Measurements from ENCODE around the gene ODF2.
A peak's percentile ranks its signal among the peaks of the same experiment; 100 is the strongest.

ODF2 gene

DNA sequence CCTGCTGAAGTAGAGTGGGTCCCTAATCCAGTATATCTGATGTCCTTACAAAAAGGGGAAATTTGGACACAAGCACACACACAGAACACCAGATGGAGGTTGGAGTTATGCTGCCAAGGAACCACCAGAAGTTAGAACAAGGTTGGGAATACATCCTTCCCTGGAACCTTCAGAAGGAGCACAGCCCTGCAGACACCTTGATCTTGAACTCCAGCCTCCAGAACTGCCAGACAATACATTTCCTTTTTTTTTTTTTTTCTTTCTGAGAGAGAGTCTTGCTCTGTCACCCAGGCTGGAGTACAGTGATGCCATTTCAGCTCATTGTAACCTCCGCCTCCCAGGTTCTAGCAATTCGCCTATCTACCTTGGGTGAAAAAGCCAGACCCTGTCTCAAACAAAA, 7.1 kb upstream of the ODF2 start:
- TF ChIP-seq, protein P1, sequence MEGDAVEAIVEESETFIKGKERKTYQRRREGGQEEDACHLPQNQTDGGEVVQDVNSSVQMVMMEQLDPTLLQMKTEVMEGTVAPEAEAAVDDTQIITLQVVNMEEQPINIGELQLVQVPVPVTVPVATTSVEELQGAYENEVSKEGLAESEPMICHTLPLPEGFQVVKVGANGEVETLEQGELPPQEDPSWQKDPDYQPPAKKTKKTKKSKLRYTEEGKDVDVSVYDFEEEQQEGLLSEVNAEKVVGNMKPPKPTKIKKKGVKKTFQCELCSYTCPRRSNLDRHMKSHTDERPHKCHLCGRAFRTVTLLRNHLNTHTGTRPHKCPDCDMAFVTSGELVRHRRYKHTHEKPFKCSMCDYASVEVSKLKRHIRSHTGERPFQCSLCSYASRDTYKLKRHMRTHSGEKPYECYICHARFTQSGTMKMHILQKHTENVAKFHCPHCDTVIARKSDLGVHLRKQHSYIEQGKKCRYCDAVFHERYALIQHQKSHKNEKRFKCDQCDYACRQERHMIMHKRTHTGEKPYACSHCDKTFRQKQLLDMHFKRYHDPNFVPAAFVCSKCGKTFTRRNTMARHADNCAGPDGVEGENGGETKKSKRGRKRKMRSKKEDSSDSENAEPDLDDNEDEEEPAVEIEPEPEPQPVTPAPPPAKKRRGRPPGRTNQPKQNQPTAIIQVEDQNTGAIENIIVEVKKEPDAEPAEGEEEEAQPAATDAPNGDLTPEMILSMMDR (IDR thresholded peaks at IDR 0.05; ENCODE audit: poor library complexity, severe bottlenecking): no peak
- Histone ChIP-seq H3K4me3 (ENCODE audit: severe bottlenecking) (no peak overlapping the region), H3K9me3 (ENCODE audit: severe bottlenecking) (no peaks in the 10 kb centered on the region), H3K27ac (ENCODE audit: poor library complexity, severe bottlenecking) (no peak overlapping the region), H3K27me3 (ENCODE audit: insufficient read depth, poor library complexity, severe bottlenecking) (no peaks in the 10 kb centered on the region), H3K4me1 (ENCODE audit: insufficient read depth, poor library complexity, severe bottlenecking) (no peaks in the 10 kb centered on the region), H3K36me3 (ENCODE audit: low read depth) (no peaks in the 10 kb centered on the region)
- no peak for ATAC-seq (ENCODE audit: low read depth)
- DNase-seq (ENCODE audit: low spot score): no peak

DNA sequence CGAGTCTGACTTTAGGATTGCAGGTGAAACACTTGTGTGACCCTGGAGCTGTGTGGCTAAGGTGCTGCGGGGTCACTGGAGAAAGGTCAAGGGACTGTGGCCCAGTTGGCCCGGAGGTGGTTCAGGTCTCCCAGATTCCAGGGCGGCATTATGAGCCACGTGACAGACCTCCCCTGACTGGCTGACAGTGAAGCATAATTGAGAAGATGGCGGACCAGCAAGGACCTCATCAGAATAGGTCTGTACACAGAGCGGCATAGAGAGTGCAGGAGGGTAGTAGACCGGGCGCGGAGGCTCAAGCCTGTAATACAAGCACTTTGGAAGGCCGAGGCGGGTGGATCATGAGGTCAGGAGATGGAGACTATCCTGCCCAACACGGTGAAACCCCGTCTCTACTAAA, 815 bp upstream of the ODF2 start:
- Histone ChIP-seq H3K4me3 (ENCODE audit: severe bottlenecking) (no peak overlapping the region), H3K36me3 (ENCODE audit: low read depth) (peaks cover 6% of the 10 kb centered on the region), H3K27me3 (ENCODE audit: insufficient read depth, poor library complexity, severe bottlenecking) (no peaks in the 10 kb centered on the region), H3K9me3 (ENCODE audit: severe bottlenecking) (no peaks in the 10 kb centered on the region), H3K4me1 (ENCODE audit: insufficient read depth, poor library complexity, severe bottlenecking) (peaks cover 4% of the 10 kb centered on the region), H3K27ac (ENCODE audit: poor library complexity, severe bottlenecking) (no peak overlapping the region)
- DNase-seq (ENCODE audit: low spot score) (no peak), ATAC-seq (ENCODE audit: low read depth) (no peak)
- TF ChIP-seq, protein P1 (IDR thresholded peaks at IDR 0.05; ENCODE audit: poor library complexity, severe bottlenecking): no peak

DNA sequence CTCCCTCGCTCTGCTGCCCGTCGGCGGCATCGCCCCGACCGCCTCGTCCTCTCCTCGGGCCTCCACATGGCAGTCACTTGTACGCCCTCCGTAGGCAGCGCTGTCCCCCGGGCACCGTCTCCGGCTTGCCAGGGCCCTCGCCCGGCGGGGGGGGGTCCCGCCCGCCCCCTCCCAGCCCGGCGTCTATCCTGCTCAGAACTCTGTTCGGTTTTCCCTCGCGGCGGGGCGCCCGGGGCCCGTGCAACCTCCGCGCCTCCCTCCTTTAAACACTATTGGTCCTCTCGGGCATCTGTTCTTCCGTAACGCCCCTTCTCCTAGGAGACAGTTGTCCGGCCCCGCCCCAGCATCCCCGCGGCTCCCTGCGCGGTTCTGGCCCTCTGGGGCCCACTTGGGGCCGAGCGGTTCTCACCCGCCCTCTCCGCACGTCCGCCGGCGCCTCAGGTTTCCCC, 831 bp downstream of the ODF2 start:
- TF ChIP-seq, protein P1 (IDR thresholded peaks at IDR 0.05; ENCODE audit: poor library complexity, severe bottlenecking): no peak
- Histone ChIP-seq H3K27me3 (ENCODE audit: insufficient read depth, poor library complexity, severe bottlenecking) (no peaks in the 10 kb centered on the region), H3K27ac (ENCODE audit: poor library complexity, severe bottlenecking) (peak overlapping the region; percentile 67), H3K9me3 (ENCODE audit: severe bottlenecking) (no peaks in the 10 kb centered on the region), H3K4me3 (ENCODE audit: severe bottlenecking) (peak overlapping the region; percentile 77), H3K4me1 (ENCODE audit: insufficient read depth, poor library complexity, severe bottlenecking) (peaks cover 4% of the 10 kb centered on the region), H3K36me3 (ENCODE audit: low read depth) (peaks cover 21% of the 10 kb centered on the region)
- peak; percentile 76 for DNase-seq (ENCODE audit: low spot score)
- ATAC-seq (ENCODE audit: low read depth): peak; percentile 71

GRCh38 chr9:128457207-128457606, 1.4 kb downstream of the ODF2 start:
- Histone ChIP-seq H3K9me3 (ENCODE audit: severe bottlenecking) (no peaks in the 10 kb centered on the region), H3K27me3 (ENCODE audit: insufficient read depth, poor library complexity, severe bottlenecking) (no peaks in the 10 kb centered on the region), H3K4me1 (ENCODE audit: insufficient read depth, poor library complexity, severe bottlenecking) (peaks cover 4% of the 10 kb centered on the region), H3K27ac (ENCODE audit: poor library complexity, severe bottlenecking) (peak overlapping the region; percentile 67), H3K4me3 (ENCODE audit: severe bottlenecking) (peak overlapping the region; percentile 77), H3K36me3 (ENCODE audit: low read depth) (peaks cover 26% of the 10 kb centered on the region)
- DNase-seq (ENCODE audit: low spot score) (no peak), ATAC-seq (ENCODE audit: low read depth) (no peak)
- TF ChIP-seq, protein P1 (IDR thresholded peaks at IDR 0.05; ENCODE audit: poor library complexity, severe bottlenecking): no peak

GRCh38 chr9:128459011-128459410, 3.2 kb downstream of the ODF2 start:
- H3K27me3 ChIP-seq (ENCODE audit: insufficient read depth, poor library complexity, severe bottlenecking): no peaks in the 10 kb centered on the region
- no peak for DNase-seq (ENCODE audit: low spot score)
- TF ChIP-seq, protein P1 (IDR thresholded peaks at IDR 0.05; ENCODE audit: poor library complexity, severe bottlenecking): no peak
- H3K4me1 ChIP-seq (ENCODE audit: insufficient read depth, poor library complexity, severe bottlenecking): peaks cover 4% of the 10 kb centered on the region
- H3K9me3 ChIP-seq (ENCODE audit: severe bottlenecking): no peaks in the 10 kb centered on the region
- ATAC-seq (ENCODE audit: low read depth): no peak
- H3K36me3 ChIP-seq (ENCODE audit: low read depth): peaks cover 43% of the 10 kb centered on the region
- no peak overlapping the region for H3K27ac ChIP-seq (ENCODE audit: poor library complexity, severe bottlenecking)
- no peak overlapping the region for H3K4me3 ChIP-seq (ENCODE audit: severe bottlenecking)

All from RWPE2 (cell line).